Erythroblast (primary cell): ENCODE results near the gene GABRR1.
"Not testable (repeated sequence)": the region's sequence is repeated elsewhere in the genome, so short reads cannot be mapped to it uniquely, and the experiment has no call there.

Experiments
- GATA1 ChIP-seq: IDR thresholded peaks from 2 replicates; pipeline ENCODE4 v1.6.1; 2011; ENCODE audit warnings: low read depth, mild to moderate bottlenecking, control low read depth, low read length, moderate library complexity
- POLR2A ChIP-seq: IDR thresholded peaks from 2 replicates; pipeline ENCODE4 v1.6.1; 2011; ENCODE audit warnings: mild to moderate bottlenecking, low read length

DNA sequence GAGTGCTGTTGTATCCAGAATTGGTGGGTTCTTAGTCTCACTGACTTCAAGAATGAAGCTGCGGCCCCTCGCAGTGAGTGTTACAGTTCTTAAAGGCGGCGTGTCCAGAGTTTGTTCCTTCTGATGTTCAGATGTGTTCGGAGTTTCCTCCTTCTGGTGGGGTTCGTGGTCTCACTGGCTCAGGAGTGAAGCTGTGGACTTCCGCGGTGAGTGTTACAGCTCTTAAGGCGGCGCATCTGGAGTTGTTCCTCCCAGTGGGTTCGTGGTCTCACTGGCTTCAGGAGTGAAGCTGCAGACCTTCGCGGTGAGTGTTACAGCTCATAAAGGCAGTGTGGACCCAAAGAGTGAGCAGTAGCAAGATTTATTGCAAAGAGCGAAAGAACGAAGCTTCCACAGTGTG, 16.4 kb upstream of the GABRR1 start:
- TF ChIP-seq POLR2A, GATA1: not testable (repeated sequence)
